ENCODE data around the gene SMIM3. TPM values are rescaled to one million over a fixed set of nuclear protein-coding genes. Genes with fewer than 3 reads are reported as not detected.

SMIM3 gene
- total and polyA plus RNA-seq, 2 of the 4 experiments (the other 2 are of a cell fraction): 37.5 to 53.4 TPM

DNA sequence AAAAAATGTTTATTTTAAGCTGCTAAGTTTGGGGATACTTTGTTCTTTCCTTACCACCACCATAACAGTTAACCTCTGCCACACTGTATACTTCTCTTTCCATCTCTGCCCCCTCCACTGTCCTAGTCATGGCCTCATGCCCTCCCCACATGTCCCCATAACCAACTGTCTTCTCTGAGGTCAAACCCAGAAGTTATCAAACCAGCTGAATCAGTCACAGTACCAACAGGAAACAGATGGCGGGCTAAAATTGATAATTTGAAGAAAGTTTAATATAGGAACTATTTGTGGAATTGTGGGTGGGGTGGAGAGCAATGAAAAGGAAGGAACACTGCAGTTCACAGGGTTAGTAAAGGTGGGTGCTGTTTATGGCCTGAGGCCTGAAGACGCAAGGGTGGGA lies 14.0 kb upstream of the SMIM3 start:
- CTCF ChIA-PET: no interaction called here
- H2AK9ac ChIP-seq (replicated peaks; ENCODE audit: low read depth, low read length, poor library complexity): no peak overlapping the region
- DNase-seq (no peak), ATAC-seq (ENCODE audit: low read depth) (no peak)
- H4K20me1 ChIP-seq (ENCODE audit: insufficient read depth, low read length): no peaks in the 10 kb centered on the region
- no peak overlapping the region for H2AFZ ChIP-seq (replicated peaks; ENCODE audit: low read length, poor library complexity)
- no peak overlapping the region for H3K27ac ChIP-seq (ENCODE audit: insufficient read depth, low read length)
- intact Hi-C loops (cut with micrococcal nuclease) (no loop called here), dilution Hi-C loops (cut with HindIII; ENCODE audit: low sequenced_read_pairs, unreplicated experiment) (no loop called here), in situ Hi-C loops (cut with MboI; ENCODE audit: low sequenced_read_pairs) (no loop called here)
- no peak overlapping the region for H3K4me3 ChIP-seq (ENCODE audit: insufficient read depth, low read depth, low read length)
- no peak overlapping the region for H2BK120ac ChIP-seq (ENCODE audit: low read depth, low read length)
- no peak overlapping the region for H3K56ac ChIP-seq (ENCODE audit: extremely low read depth, insufficient read depth, low read length)
- TF ChIP-seq BHLHE40 (IDR thresholded peaks at IDR 0.05; ENCODE audit: low read depth, low read length) (no peak), CEBPB (IDR thresholded peaks at IDR 0.05; ENCODE audit: low read depth, low read length) (no peak), RAD21 (IDR thresholded peaks at IDR 0.05; ENCODE audit: low read length) (no peak), MXI1 (IDR thresholded peaks at IDR 0.05; ENCODE audit: borderline replicate concordance, low read depth, low read length) (no peak), CHD1 (IDR thresholded peaks at IDR 0.05; ENCODE audit: low read depth, low read length) (no peak)
- no peak overlapping the region for H3K14ac ChIP-seq (replicated peaks; ENCODE audit: low read depth, low read length)
- 86% methylated on average over 1 of the region's 2 CpGs; no CpG with 5 or more reads in 1 of the 2 experiments for WGBS, 2 experiments (ENCODE audit: extremely low coverage in 2 of 2, insufficient read length in 1 of 2)
- H3K23ac ChIP-seq (ENCODE audit: low read depth, low read length): no peak overlapping the region
- BruUV-seq (replicated peaks): no TSS peak
- POLR2A ChIA-PET (ENCODE audit: unreplicated experiment): no interaction called here
- no peak overlapping the region for H2BK5ac ChIP-seq (ENCODE audit: low read depth, low read length, poor library complexity, severe bottlenecking)
- H3K79me1 ChIP-seq (ENCODE audit: low read depth in 1 of 2, low read length in 2 of 2): 0 out of 4 replicates have a peak, but pooled peaks cover 0 to 2% of the 10 kb centered on the region in 2 experiments
- H4K8ac ChIP-seq (ENCODE audit: low read depth in 2 of 2, low read length in 2 of 2): no peak overlapping the region
- no peaks in the 10 kb centered on the region; the same call in 1 of the 2 replicates for H3K9me1 ChIP-seq (ENCODE audit: insufficient read depth, low read length)
- peaks cover 2% of the 10 kb centered on the region; the same call in 1 of the 2 replicates for H3K9me3 ChIP-seq (ENCODE audit: control insufficient read depth, insufficient read depth, low read length)
- H4K5ac ChIP-seq (ENCODE audit: low read depth, low read length): no peak overlapping the region
- H3K18ac ChIP-seq (ENCODE audit: low read depth, low read length): no peak overlapping the region
- H3K4ac ChIP-seq (ENCODE audit: low read depth, low read length): no peak overlapping the region
- H2AK5ac ChIP-seq (ENCODE audit: low read depth, low read length): no peak overlapping the region
- H2BK15ac ChIP-seq (ENCODE audit: low read depth, low read length): no peak overlapping the region
- no peak overlapping the region for H3K4me2 ChIP-seq (ENCODE audit: low read depth, low read length)
- H3K9ac ChIP-seq (ENCODE audit: low read depth, low read length): no peak overlapping the region
- H3K36me3 ChIP-seq (ENCODE audit: control insufficient read depth, insufficient read depth, low read length): no peaks in the 10 kb centered on the region
- no peak overlapping the region for H4K91ac ChIP-seq (ENCODE audit: insufficient read depth, low read depth, low read length)
- no peaks in the 10 kb centered on the region for H3K27me3 ChIP-seq (ENCODE audit: control insufficient read depth, insufficient read depth, low read length)
- peaks cover 5% of the 10 kb centered on the region; the same call in 1 of the 2 replicates for H3K4me1 ChIP-seq (ENCODE audit: control insufficient read depth, insufficient read depth, low read length)
- H2BK20ac ChIP-seq (ENCODE audit: low read depth, low read length): no peak overlapping the region

Measured in IMR-90 (cell line).